Liver (tissue), 9 donors: ENCODE data around the gene FHOD1. TPM values are rescaled to one million over a fixed set of nuclear protein-coding genes. Genes with fewer than 3 reads are reported as not detected.

ENCODE experiments used
- DNase-seq: peaks from one replicate; pipeline ENCODE4 v3.0.0-alpha.2; 2017; ENCODE audit warnings: low spot score
- H3K27ac ChIP-seq, 2 donors: one replicate each; pipeline ENCODE4 v1.7.0; 2013; ENCODE audit warnings: inconsistent platforms in 2 of 2, low read length in 2 of 2, control low read depth in 1 of 2, low read depth in 1 of 2, mild to moderate bottlenecking in 1 of 2
- H3K27me3 ChIP-seq, 4 donors: one replicate each; pipeline versions ENCODE4 v1.6.1 to v1.7.0; 2013; ENCODE audit warnings: low read length in 3 of 4, inconsistent platforms in 1 of 4, mild to moderate bottlenecking in 1 of 4, moderate library complexity in 1 of 4; ENCODE audit not compliant: control insufficient read depth in 4 of 4, insufficient read depth in 4 of 4
- H3K36me3 ChIP-seq, 4 donors: one replicate each; pipeline versions ENCODE4 v1.6.1 to v1.7.0; 2013; ENCODE audit warnings: low read length in 3 of 4, mild to moderate bottlenecking in 3 of 4, low read depth in 1 of 4, moderate library complexity in 1 of 4; ENCODE audit not compliant: control insufficient read depth in 4 of 4, insufficient read depth in 3 of 4
- H3K4me1 ChIP-seq, 4 donors: one replicate each; pipeline versions ENCODE4 v1.6.1 to v1.7.0; 2013; ENCODE audit warnings: low read length in 3 of 4, mild to moderate bottlenecking in 3 of 4, moderate library complexity in 1 of 4; ENCODE audit not compliant: control insufficient read depth in 4 of 4, insufficient read depth in 4 of 4
- H3K4me3 ChIP-seq, 3 donors: one replicate each; pipeline versions ENCODE4 v1.6.1 to v1.7.0; 2013; ENCODE audit warnings: low read length in 3 of 3, control low read depth in 1 of 3, low read depth in 1 of 3, mild to moderate bottlenecking in 1 of 3
- H3K9ac ChIP-seq, 2 donors: one replicate each; pipeline ENCODE4 v1.7.0; 2013; ENCODE audit warnings: low read length in 2 of 2, mild to moderate bottlenecking in 2 of 2, moderate library complexity in 2 of 2, control low read depth in 1 of 2, low read depth in 1 of 2
- H3K9me3 ChIP-seq, 4 donors: one replicate each; pipeline versions ENCODE4 v1.6.1 to v1.7.0; 2013; ENCODE audit warnings: low read length in 3 of 4; ENCODE audit not compliant: control insufficient read depth in 4 of 4
- CTCF ChIP-seq: fragments of 150-350 bp; IDR thresholded peaks from 2 replicates; pipeline ENCODE4 v1.5.1; 2017; ENCODE audit warnings: improper control_type of control experiment, low read depth, low read length; ENCODE audit not compliant: missing input control
- EGR1 ChIP-seq, 2 donors: IDR thresholded peaks; 2 replicates each; pipeline ENCODE4 v1.6.1; 2016 to 2018; ENCODE audit warnings: antibody characterized with exemption in 2 of 2, low read depth in 2 of 2
- FOXA1 ChIP-seq: IDR thresholded peaks from 2 replicates; pipeline ENCODE4 v1.6.1; 2016; ENCODE audit warnings: antibody characterized with exemption
- FOXA2 ChIP-seq: IDR thresholded peaks from 2 replicates; pipeline ENCODE4 v1.6.1; 2016; ENCODE audit warnings: antibody characterized with exemption
- GABPA ChIP-seq, 2 donors: IDR thresholded peaks in 1 of 2; conservative IDR thresholded peaks in 1 of 2; 2 replicates each; pipeline ENCODE4 v1.6.1; 2016; ENCODE audit warnings: antibody characterized with exemption in 2 of 2, mild to moderate bottlenecking in 1 of 2, moderate library complexity in 1 of 2
- HNF4A ChIP-seq, 2 donors: conservative IDR thresholded peaks; 2 replicates each; pipeline ENCODE4 v1.6.1; 2016; ENCODE audit warnings: antibody characterized with exemption in 2 of 2, mild to moderate bottlenecking in 2 of 2
- HNF4G ChIP-seq: IDR thresholded peaks from 2 replicates; pipeline ENCODE4 v1.6.1; 2016; ENCODE audit warnings: antibody characterized with exemption
- NR2F2 ChIP-seq: IDR thresholded peaks from 2 replicates; pipeline ENCODE4 v1.6.1; 2016; ENCODE audit warnings: antibody characterized with exemption
- RAD21 ChIP-seq, 2 donors: IDR thresholded peaks; 2 replicates each; pipeline ENCODE4 v1.6.1; 2016; ENCODE audit warnings: antibody characterized with exemption in 2 of 2, mild to moderate bottlenecking in 2 of 2
- REST ChIP-seq: IDR thresholded peaks from 2 replicates; pipeline ENCODE4 v1.6.1; 2016; ENCODE audit warnings: antibody characterized with exemption, mild to moderate bottlenecking
- RXRA ChIP-seq, 2 donors: IDR thresholded peaks; 2 replicates each; pipeline ENCODE4 v1.6.1; 2017 to 2018; ENCODE audit warnings: antibody characterized with exemption in 2 of 2, mild to moderate bottlenecking in 1 of 2
- SP1 ChIP-seq: IDR thresholded peaks from 2 replicates; pipeline ENCODE4 v1.6.1; 2018; ENCODE audit warnings: antibody characterized with exemption, mild to moderate bottlenecking
- YY1 ChIP-seq: IDR thresholded peaks from 2 replicates; pipeline ENCODE4 v1.6.1; 2016; ENCODE audit warnings: antibody characterized with exemption, mild to moderate bottlenecking
- WGBS: extraction: QIAGEN DNeasy Blood & Tissue Kit; methylation state at CpG from one replicate; pipeline ENCODE4 v1.1.7; 2013; 5-methylcytosine and 5-hydroxymethylcytosine counted together
- polyA plus RNA-seq, 2 donors: library from polyadenylated mRNA; stranded (reverse) in 1 of 2; unstranded in 1 of 2; fragments of 200-250 nt in 1 of 2; fragments of >200 nt in 1 of 2; fragmentation: Nextera tagmentation in 1 of 2; extraction: Ambion mirVana in 1 of 2; gene quantifications; one replicate each; pipeline versions ENCODE4 v1.2.1 to v1.2.3, GENCODE V29; 2013 to 2015
- total RNA-seq, 2 donors: library from RNA; depleted of rRNA; stranded (reverse); fragments of >200 nt; gene quantifications; one replicate each; pipeline ENCODE4 v1.2.3, GENCODE V29; 2014
- donor health status: healthy.
- donor health status: healthy.
- donor health status: healthy.
- donor health status: healthy.
- donor health status: healthy.

Gene FHOD1
- total and polyA plus RNA-seq, 4 donors: 2.2 to 6.4 (median 4.1) TPM

- no peaks in the 10 kb centered on the region for H3K36me3 ChIP-seq
- WGBS: 70% methylated on average over 4 of the region's 4 CpGs
- no peak overlapping the region for H3K27ac ChIP-seq
- TF ChIP-seq FOXA2 (no peak), NR2F2 (no peak), RXRA (IDR thresholded peaks at IDR 0.05) (no peak), HNF4G (no peak), EGR1 (IDR thresholded peaks at IDR 0.05; ENCODE audit: low read depth in 2 of 2) (no peak), RAD21 (IDR thresholded peaks at IDR 0.05) (no peak), YY1 (no peak), FOXA1 (no peak), GABPA (IDR thresholded peaks at IDR 0.05 in 1 of 2, conservative IDR thresholded peaks at IDR 0.05 in 1 of 2) (no peak), CTCF (no peak)
- H3K9ac ChIP-seq: no peak overlapping the region
- no peaks in the 10 kb centered on the region for H3K4me1 ChIP-seq
- H3K9me3 ChIP-seq: no peaks in the 10 kb centered on the region
- DNase-seq: no peak
- no peaks in the 10 kb centered on the region for H3K27me3 ChIP-seq
- no peak overlapping the region for H3K4me3 ChIP-seq
Observed at GRCh38 chr16:67294171-67294757, 47.0 kb upstream of the FHOD1 start.

DNA sequence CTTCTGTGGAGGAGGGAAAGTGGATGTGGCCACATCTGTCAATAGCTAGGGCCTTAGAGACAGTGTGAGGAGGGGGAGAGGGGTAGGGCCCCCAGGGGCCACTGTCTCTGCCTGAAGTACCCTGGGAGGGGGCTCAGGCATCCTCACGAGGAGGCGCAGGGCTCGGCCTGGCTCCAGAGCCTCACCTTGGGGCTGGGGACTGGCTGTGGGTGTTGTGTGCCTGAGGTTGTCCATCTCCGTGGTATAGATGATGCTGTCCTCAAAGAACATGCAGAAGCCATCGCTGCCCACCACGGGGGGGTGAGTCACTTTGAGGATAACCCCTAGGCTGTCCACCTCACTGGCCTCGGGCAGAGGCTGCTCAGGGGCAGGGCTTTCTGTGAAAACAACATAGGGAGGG, 44.2 kb upstream of the FHOD1 start:
- Histone ChIP-seq H3K4me3 (no peak overlapping the region), H3K9ac (no peak overlapping the region), H3K4me1 (no peaks in the 10 kb centered on the region), H3K27ac (no peak overlapping the region), H3K9me3 (no peaks in the 10 kb centered on the region), H3K36me3 (no peaks in the 10 kb centered on the region), H3K27me3 (no peaks in the 10 kb centered on the region)
- no peak for DNase-seq
- TF ChIP-seq FOXA1 (no peak), GABPA (IDR thresholded peaks at IDR 0.05 in 1 of 2, conservative IDR thresholded peaks at IDR 0.05 in 1 of 2) (no peak)
- 75% methylated on average over 7 of the region's 7 CpGs for WGBS

DNA sequence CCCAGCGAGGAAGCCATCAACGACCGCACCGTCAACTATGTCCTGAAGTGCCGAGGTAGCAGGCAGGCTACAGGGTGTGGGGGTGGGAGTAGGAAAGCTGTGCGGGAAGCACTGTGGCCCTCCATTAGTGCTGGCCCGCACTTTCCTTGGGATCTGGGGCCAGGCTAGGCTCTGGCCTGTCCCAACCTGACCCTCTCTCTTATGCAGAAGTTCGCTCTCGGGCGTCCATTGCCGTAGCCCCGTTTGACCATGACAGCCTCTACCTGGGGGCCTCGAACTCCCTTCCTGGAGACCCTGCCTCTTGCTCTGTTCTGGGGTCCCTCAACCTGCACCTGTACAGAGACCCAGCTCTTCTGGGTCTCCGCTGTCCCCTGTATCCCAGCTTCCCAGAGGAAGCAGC, 40.7 kb upstream of the FHOD1 start:
- TF ChIP-seq HNF4A (conservative IDR thresholded peaks at IDR 0.05): no peak
- TF ChIP-seq CTCF: no peak
- no peak for TF ChIP-seq YY1
- TF ChIP-seq SP1: no peak
- TF ChIP-seq EGR1 (IDR thresholded peaks at IDR 0.05; ENCODE audit: low read depth in 2 of 2): no peak
- TF ChIP-seq REST: no peak
- TF ChIP-seq FOXA2: no peak
- H3K4me3 ChIP-seq: no peak overlapping the region
- no peaks in the 10 kb centered on the region for H3K27me3 ChIP-seq
- peaks cover 0 to 2% (median 0%) of the 10 kb centered on the region in 4 donors for H3K4me1 ChIP-seq
- no peaks in the 10 kb centered on the region for H3K9me3 ChIP-seq
- no peak for DNase-seq
- no peak overlapping the region for H3K9ac ChIP-seq
- 96% methylated on average over 14 of the region's 14 CpGs for WGBS
- no peak overlapping the region for H3K27ac ChIP-seq
- H3K36me3 ChIP-seq: no peaks in the 10 kb centered on the region
